ENCODE results near the gene TSPAN9. TPM values are rescaled to one million over a fixed set of nuclear protein-coding genes. Genes with fewer than 3 reads are reported as not detected.

Gene TSPAN9
- total RNA-seq, 1 experiment from 2014 or later = 9.6 TPM

- DNase-seq = no peak
- Histone ChIP-seq H3F3A (ENCODE audit: insufficient read depth, low read depth) (no peaks in the 10 kb centered on the region), H3K4me1 (replicated peaks; ENCODE audit: insufficient read depth) (no peaks in the 10 kb centered on the region), H3K4me2 (no peak overlapping the region), H4K20me1 (ENCODE audit: insufficient read depth) (no peaks in the 10 kb centered on the region; the same call in 1 of the 2 replicates), H3K79me2 (ENCODE audit: low read depth) (no peaks in the 10 kb centered on the region), H3K36me3 (ENCODE audit: low read depth) (no peaks in the 10 kb centered on the region), H3K4me3 (no peak overlapping the region), H3K27me3 (ENCODE audit: insufficient read depth, low read depth) (peaks cover 88% of the 10 kb centered on the region), H3K9me2 (ENCODE audit: insufficient read depth) (no peaks in the 10 kb centered on the region), H3K27ac (no peak overlapping the region), H2AFZ (no peak overlapping the region), H3K9me3 (ENCODE audit: insufficient read depth, low read depth) (no peaks in the 10 kb centered on the region)
- ChIA-PET CTCF (no interaction called here), POLR2A (ENCODE audit: unreplicated experiment) (no interaction called here)
- no TSS peak for BruUV-seq (replicated peaks)
- TF ChIP-seq EZH2 (IDR thresholded peaks at IDR 0.05; ENCODE audit: low read depth) = no peak
- no peak for TF ChIP-seq CTCF (conservative IDR thresholded peaks at IDR 0.05)
- intact Hi-C loops (cut with micrococcal nuclease; ENCODE audit: unreplicated experiment) = no loop called here
These were observed 248.6 kb downstream of the TSPAN9 start for GRCh38 chr12:3325736-3326135.

- ChIA-PET POLR2A (ENCODE audit: unreplicated experiment) (no interaction called here), CTCF (no interaction called here)
- no peaks in the 10 kb centered on the region for H3K4me1 ChIP-seq (replicated peaks; ENCODE audit: insufficient read depth)
- no peak for DNase-seq
- TF ChIP-seq CTCF (conservative IDR thresholded peaks at IDR 0.05) (no peak), EZH2 (IDR thresholded peaks at IDR 0.05; ENCODE audit: low read depth) (no peak)
- H3K79me2 ChIP-seq (ENCODE audit: low read depth) = no peaks in the 10 kb centered on the region
- H3K27me3 ChIP-seq (ENCODE audit: insufficient read depth, low read depth) = peaks cover 93% of the 10 kb centered on the region
- H3K9me2 ChIP-seq (ENCODE audit: insufficient read depth) = no peaks in the 10 kb centered on the region
- no peak overlapping the region for H3K4me2 ChIP-seq
- H3K9me3 ChIP-seq (ENCODE audit: insufficient read depth, low read depth) = no peaks in the 10 kb centered on the region
- H3K4me3 ChIP-seq = no peak overlapping the region
- no peaks in the 10 kb centered on the region for H3K36me3 ChIP-seq (ENCODE audit: low read depth)
- no peaks in the 10 kb centered on the region for H3F3A ChIP-seq (ENCODE audit: insufficient read depth, low read depth)
- H4K20me1 ChIP-seq (ENCODE audit: insufficient read depth) = no peaks in the 10 kb centered on the region; the same call in 1 of the 2 replicates
- no peak overlapping the region for H3K27ac ChIP-seq
- no TSS peak for BruUV-seq (replicated peaks)
- intact Hi-C loops (cut with micrococcal nuclease; ENCODE audit: unreplicated experiment) = no loop called here
- H2AFZ ChIP-seq = no peak overlapping the region
These were observed 249.1 kb downstream of the TSPAN9 start for GRCh38 chr12:3326156-3326849.

GRCh38 chr12:3326850-3327780 lies 249.9 kb downstream of the TSPAN9 start:
- intact Hi-C loops (cut with micrococcal nuclease; ENCODE audit: unreplicated experiment) = no loop called here
- no peaks in the 10 kb centered on the region for H3K79me2 ChIP-seq (ENCODE audit: low read depth)
- TF ChIP-seq EZH2 (IDR thresholded peaks at IDR 0.05; ENCODE audit: low read depth) = no peak
- TF ChIP-seq CTCF (conservative IDR thresholded peaks at IDR 0.05) = no peak
- H3K9me2 ChIP-seq (ENCODE audit: insufficient read depth) = no peaks in the 10 kb centered on the region
- no peak overlapping the region for H3K4me2 ChIP-seq
- no peaks in the 10 kb centered on the region for H3F3A ChIP-seq (ENCODE audit: insufficient read depth, low read depth)
- no peak overlapping the region for H3K4me3 ChIP-seq
- ChIA-PET POLR2A (ENCODE audit: unreplicated experiment) (no interaction called here), CTCF (interaction anchor here (0.5 kb wide), 1 partner anchor 473 kb away, joined by 10 read pairs; no protein-coding TSS in a partner anchor)
- DNase-seq = no peak
- no peaks in the 10 kb centered on the region for H3K4me1 ChIP-seq (replicated peaks; ENCODE audit: insufficient read depth)
- peaks cover 95% of the 10 kb centered on the region for H3K27me3 ChIP-seq (ENCODE audit: insufficient read depth, low read depth)
- no peak overlapping the region for H3K27ac ChIP-seq
- no TSS peak for BruUV-seq (replicated peaks)
- H3K9me3 ChIP-seq (ENCODE audit: insufficient read depth, low read depth) = no peaks in the 10 kb centered on the region
- no peaks in the 10 kb centered on the region for H3K36me3 ChIP-seq (ENCODE audit: low read depth)
- no peak overlapping the region for H2AFZ ChIP-seq
- H4K20me1 ChIP-seq (ENCODE audit: insufficient read depth) = no peaks in the 10 kb centered on the region; the same call in 1 of the 2 replicates
